ENCODE results near the gene ZC3H18.

The ZC3H18 gene

GRCh38 chr16:88593910-88594309, 23.7 kb downstream of the ZC3H18 start:
- H3K36me3 ChIP-seq (ENCODE audit: insufficient read depth, insufficient read length, low read length): peaks cover 66% of the 10 kb centered on the region
- no peak overlapping the region for H3K9ac ChIP-seq (ENCODE audit: insufficient read length, low read depth)
- H3K4me1 ChIP-seq (ENCODE audit: insufficient read depth, insufficient read length): peaks cover 2% of the 10 kb centered on the region
- no peak for DNase-seq (ENCODE audit: low read depth, low spot score)
- no peaks in the 10 kb centered on the region for H3K9me3 ChIP-seq (ENCODE audit: insufficient read depth, low read length)
- TF ChIP-seq SUZ12 (IDR thresholded peaks at IDR 0.05; ENCODE audit: extremely low read depth, insufficient read depth, insufficient read length): no peak
- TF ChIP-seq ZNF274 (IDR thresholded peaks at IDR 0.05; ENCODE audit: low read depth, low read length): no peak
- no peak for TF ChIP-seq YY1 (IDR thresholded peaks at IDR 0.05; ENCODE audit: insufficient read depth, insufficient read length)
- no peak overlapping the region for H3K4me3 ChIP-seq (ENCODE audit: insufficient read length, low read depth)
- no peaks in the 10 kb centered on the region for H3K27me3 ChIP-seq (ENCODE audit: insufficient read depth, insufficient read length)

- DNase-seq (ENCODE audit: low read depth, low spot score): no peak
- H3K27me3 ChIP-seq (ENCODE audit: insufficient read depth, insufficient read length): no peaks in the 10 kb centered on the region
- no peak overlapping the region for H3K9ac ChIP-seq (ENCODE audit: insufficient read length, low read depth)
- TF ChIP-seq ZNF274 (IDR thresholded peaks at IDR 0.05; ENCODE audit: low read depth, low read length): no peak
- TF ChIP-seq SUZ12 (IDR thresholded peaks at IDR 0.05; ENCODE audit: extremely low read depth, insufficient read depth, insufficient read length): no peak
- TF ChIP-seq YY1 (IDR thresholded peaks at IDR 0.05; ENCODE audit: insufficient read depth, insufficient read length): no peak
- peaks cover 4% of the 10 kb centered on the region for H3K4me1 ChIP-seq (ENCODE audit: insufficient read depth, insufficient read length)
- no peak overlapping the region for H3K4me3 ChIP-seq (ENCODE audit: insufficient read length, low read depth)
- H3K9me3 ChIP-seq (ENCODE audit: insufficient read depth, low read length): no peaks in the 10 kb centered on the region
- H3K36me3 ChIP-seq (ENCODE audit: insufficient read depth, insufficient read length, low read length): peaks cover 66% of the 10 kb centered on the region
These were observed 24.9 kb downstream of the ZC3H18 start for GRCh38 chr16:88595101-88595500.

- no peak for TF ChIP-seq SUZ12 (IDR thresholded peaks at IDR 0.05; ENCODE audit: extremely low read depth, insufficient read depth, insufficient read length)
- TF ChIP-seq YY1 (IDR thresholded peaks at IDR 0.05; ENCODE audit: insufficient read depth, insufficient read length): no peak
- no peak for TF ChIP-seq ZNF274 (IDR thresholded peaks at IDR 0.05; ENCODE audit: low read depth, low read length)
- Histone ChIP-seq H3K4me1 (ENCODE audit: insufficient read depth, insufficient read length) (peaks cover 4% of the 10 kb centered on the region), H3K27me3 (ENCODE audit: insufficient read depth, insufficient read length) (no peaks in the 10 kb centered on the region), H3K9me3 (ENCODE audit: insufficient read depth, low read length) (no peaks in the 10 kb centered on the region), H3K9ac (ENCODE audit: insufficient read length, low read depth) (no peak overlapping the region), H3K36me3 (ENCODE audit: insufficient read depth, insufficient read length, low read length) (peaks cover 68% of the 10 kb centered on the region), H3K4me3 (ENCODE audit: insufficient read length, low read depth) (no peak overlapping the region)
- no peak for DNase-seq (ENCODE audit: low read depth, low spot score)
These were observed 25.7 kb downstream of the ZC3H18 start for GRCh38 chr16:88595921-88596320.

DNA sequence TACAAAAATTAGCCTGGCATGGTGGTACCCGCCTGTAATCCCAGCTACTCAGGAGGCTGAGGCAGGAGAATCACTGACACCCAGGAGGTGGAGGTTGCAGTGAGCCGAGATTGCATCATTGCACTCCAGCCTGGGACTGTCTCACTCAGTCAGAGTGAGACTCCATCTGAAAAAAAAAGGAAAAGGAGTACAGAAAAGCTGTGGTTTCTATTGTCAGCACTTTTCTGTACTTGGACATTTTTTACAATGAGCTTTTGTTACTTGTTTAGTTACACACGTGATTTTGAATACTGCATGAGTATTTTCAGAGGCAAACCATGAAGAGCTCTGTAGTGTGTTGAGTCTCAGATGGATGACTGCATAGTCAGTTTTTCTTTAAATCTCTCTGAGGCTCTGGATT, 26.3 kb downstream of the ZC3H18 start:
- Histone ChIP-seq H3K4me1 (ENCODE audit: insufficient read depth, insufficient read length) (peaks cover 4% of the 10 kb centered on the region), H3K27me3 (ENCODE audit: insufficient read depth, insufficient read length) (no peaks in the 10 kb centered on the region), H3K36me3 (ENCODE audit: insufficient read depth, insufficient read length, low read length) (peaks cover 70% of the 10 kb centered on the region), H3K4me3 (ENCODE audit: insufficient read length, low read depth) (no peak overlapping the region), H3K9ac (ENCODE audit: insufficient read length, low read depth) (no peak overlapping the region), H3K9me3 (ENCODE audit: insufficient read depth, low read length) (no peaks in the 10 kb centered on the region)
- no peak for DNase-seq (ENCODE audit: low read depth, low spot score)
- TF ChIP-seq ZNF274 (IDR thresholded peaks at IDR 0.05; ENCODE audit: low read depth, low read length) (no peak), SUZ12 (IDR thresholded peaks at IDR 0.05; ENCODE audit: extremely low read depth, insufficient read depth, insufficient read length) (no peak), YY1 (IDR thresholded peaks at IDR 0.05; ENCODE audit: insufficient read depth, insufficient read length) (no peak)

DNA sequence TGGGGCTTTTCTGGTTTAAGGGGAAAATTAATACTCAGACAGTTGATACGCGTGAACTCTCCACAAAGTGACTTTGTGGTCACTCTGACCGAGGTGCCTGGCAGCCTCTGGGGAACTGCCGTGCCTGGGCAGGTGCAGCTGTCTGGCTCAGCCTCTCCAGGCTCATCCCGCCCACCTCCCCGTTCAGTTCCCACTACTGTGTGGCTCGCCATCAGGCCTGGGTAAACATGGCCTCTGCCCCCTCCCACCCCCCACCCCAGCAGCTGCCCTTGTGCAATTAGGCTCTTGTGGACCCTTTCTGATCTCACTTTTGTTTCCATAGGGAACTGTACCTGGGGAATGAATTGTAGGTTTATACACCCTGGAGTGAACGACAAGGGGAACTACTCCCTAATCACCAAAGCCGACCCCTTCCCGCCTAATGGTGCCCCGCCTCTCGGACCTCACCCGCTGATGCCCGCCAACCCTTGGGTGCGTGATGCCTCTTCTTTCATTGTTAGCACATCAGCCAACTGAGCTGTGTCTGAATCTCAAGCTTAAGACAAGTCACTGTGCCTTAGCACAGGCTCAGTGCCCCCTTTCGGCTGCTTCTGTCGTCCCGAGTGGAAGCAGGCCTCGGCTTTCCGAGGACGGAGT, 27.8 kb downstream of the ZC3H18 start:
- DNase-seq (ENCODE audit: low read depth, low spot score): no peak
- H3K36me3 ChIP-seq (ENCODE audit: insufficient read depth, insufficient read length, low read length): peaks cover 72% of the 10 kb centered on the region

DNA sequence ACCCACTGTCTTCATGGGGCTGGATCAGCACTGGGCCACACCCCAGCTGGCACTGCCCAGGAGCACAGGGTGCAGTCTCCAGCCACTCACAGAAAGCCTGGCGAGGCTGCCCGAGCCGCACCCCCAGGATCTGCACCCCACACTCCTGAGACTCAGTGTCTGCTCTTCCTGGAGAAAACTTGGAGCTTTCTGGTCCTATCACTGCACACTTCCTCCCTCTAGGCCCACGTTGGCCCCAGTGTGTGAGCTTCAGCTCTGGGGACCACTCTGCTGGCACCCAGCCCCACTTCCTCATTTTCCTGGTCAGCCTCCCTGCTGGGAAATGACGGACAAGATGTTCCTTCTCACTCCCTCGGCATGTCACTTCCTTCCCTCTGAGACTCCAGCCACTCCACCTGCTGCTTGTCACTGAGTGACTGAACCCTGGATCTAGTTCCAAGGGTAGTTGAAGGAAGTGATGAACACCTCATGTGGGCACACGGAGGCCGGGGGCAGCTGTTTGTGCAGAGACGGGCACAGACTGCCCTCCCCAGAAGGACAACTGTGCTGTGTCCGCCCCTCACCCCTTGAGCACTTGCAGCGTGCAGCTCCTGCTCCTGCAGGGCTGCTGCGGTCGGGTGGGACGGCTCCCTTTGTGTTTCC, 29.0 kb downstream of the ZC3H18 start:
- Histone ChIP-seq H3K4me1 (ENCODE audit: insufficient read depth, insufficient read length) (peaks cover 2% of the 10 kb centered on the region), H3K9ac (ENCODE audit: insufficient read length, low read depth) (no peak overlapping the region), H3K36me3 (ENCODE audit: insufficient read depth, insufficient read length, low read length) (peaks cover 68% of the 10 kb centered on the region), H3K4me3 (ENCODE audit: insufficient read length, low read depth) (no peak overlapping the region), H3K9me3 (ENCODE audit: insufficient read depth, low read length) (no peaks in the 10 kb centered on the region), H3K27me3 (ENCODE audit: insufficient read depth, insufficient read length) (no peaks in the 10 kb centered on the region)
- no peak for DNase-seq (ENCODE audit: low read depth, low spot score)
- TF ChIP-seq SUZ12 (IDR thresholded peaks at IDR 0.05; ENCODE audit: extremely low read depth, insufficient read depth, insufficient read length) (no peak), ZNF274 (IDR thresholded peaks at IDR 0.05; ENCODE audit: low read depth, low read length) (no peak), YY1 (IDR thresholded peaks at IDR 0.05; ENCODE audit: insufficient read depth, insufficient read length) (no peak)

More for the DNA sequence above, 27.8 kb downstream of the ZC3H18 start:
- no peak for TF ChIP-seq ZNF274 (IDR thresholded peaks at IDR 0.05; ENCODE audit: low read depth, low read length)
- TF ChIP-seq YY1 (IDR thresholded peaks at IDR 0.05; ENCODE audit: insufficient read depth, insufficient read length): no peak
- Histone ChIP-seq H3K9ac (ENCODE audit: insufficient read length, low read depth) (no peak overlapping the region), H3K9me3 (ENCODE audit: insufficient read depth, low read length) (no peaks in the 10 kb centered on the region), H3K4me3 (ENCODE audit: insufficient read length, low read depth) (no peak overlapping the region), H3K4me1 (ENCODE audit: insufficient read depth, insufficient read length) (peaks cover 4% of the 10 kb centered on the region), H3K27me3 (ENCODE audit: insufficient read depth, insufficient read length) (no peaks in the 10 kb centered on the region)

- no peak for DNase-seq (ENCODE audit: low read depth, low spot score)
- Histone ChIP-seq H3K27me3 (ENCODE audit: insufficient read depth, insufficient read length) (no peaks in the 10 kb centered on the region), H3K4me3 (ENCODE audit: insufficient read length, low read depth) (no peak overlapping the region), H3K36me3 (ENCODE audit: insufficient read depth, insufficient read length, low read length) (peaks cover 70% of the 10 kb centered on the region), H3K4me1 (ENCODE audit: insufficient read depth, insufficient read length) (peaks cover 2% of the 10 kb centered on the region), H3K9ac (ENCODE audit: insufficient read length, low read depth) (no peak overlapping the region), H3K9me3 (ENCODE audit: insufficient read depth, low read length) (no peaks in the 10 kb centered on the region)
- TF ChIP-seq ZNF274 (IDR thresholded peaks at IDR 0.05; ENCODE audit: low read depth, low read length): no peak
- no peak for TF ChIP-seq YY1 (IDR thresholded peaks at IDR 0.05; ENCODE audit: insufficient read depth, insufficient read length)
These were observed 29.8 kb downstream of the ZC3H18 start for GRCh38 chr16:88599825-88600538.
